K562 (cell line): ENCODE measurements around the gene SND1. TPM values are rescaled to one million over a fixed set of nuclear protein-coding genes. Genes with fewer than 3 reads are reported as not detected.
A peak's percentile ranks its signal among the peaks of the same experiment; 100 is the strongest.

Source experiments
- ETS2 ChIP-seq: IDR thresholded peaks from 2 replicates; pipeline ENCODE4 v1.6.1; 2016; ENCODE audit warnings: borderline replicate concordance, missing genetic modification characterization, mild to moderate bottlenecking, moderate library complexity, missing compliant biosample characterization; ENCODE audit not compliant: poor library complexity, severe bottlenecking
- LCOR ChIP-seq: sonication (generic); formaldehyde crosslinking; IDR thresholded peaks from 2 replicates; pipeline ENCODE4 v1.8.0; 2022; ENCODE audit warnings: mild to moderate bottlenecking, missing genetic modification reagents
- NR2C2 ChIP-seq, 2 experiments: fragments of 200-800 bp in 1 of 2; sonication (Bioruptor generic) in 1 of 2; sonication (generic) in 1 of 2; formaldehyde crosslinking in 1 of 2; IDR thresholded peaks; 2 replicates each; pipeline versions ENCODE4 v1.6.1 to v1.8.0; 2016 to 2022; ENCODE audit warnings: mild to moderate bottlenecking in 1 of 2, missing compliant biosample characterization in 1 of 2, missing genetic modification characterization in 1 of 2, missing genetic modification reagents in 1 of 2
- PCBP2 ChIP-seq: fragments of 200-400 bp; formaldehyde crosslinking; IDR thresholded peaks from 2 replicates; pipeline ENCODE4 v1.6.1; 2018; ENCODE audit warnings: low read length, low read depth, mild to moderate bottlenecking, moderate library complexity; ENCODE audit not compliant: poor library complexity, severe bottlenecking
- POU5F1 ChIP-seq: fragments of 150-350 bp; IDR thresholded peaks from 2 replicates; pipeline ENCODE4 v1.6.1; 2014; ENCODE audit warnings: borderline replicate concordance, low read length, low read depth, mild to moderate bottlenecking; ENCODE audit not compliant: partially characterized antibody
- SMAD4 ChIP-seq: fragments of 250-450 bp; sonication (Bioruptor Pico); conservative IDR thresholded peaks from 2 replicates; pipeline ENCODE4 v1.8.0; 2021; ENCODE audit warnings: inconsistent platforms, mild to moderate bottlenecking, moderate library complexity
- SMARCE1 ChIP-seq: fragments of 450-650 bp; IDR thresholded peaks from 2 replicates; pipeline ENCODE4 v1.7.1; 2016; ENCODE audit warnings: mild to moderate bottlenecking
- TRIM24 ChIP-seq, 2 experiments: fragments of 450-650 bp; IDR thresholded peaks; 2 replicates each; pipeline ENCODE4 v1.6.1; 2016
- TSC22D4 ChIP-seq: fragments of 450-650 bp; IDR thresholded peaks from 2 replicates; pipeline ENCODE4 v1.6.1; 2016; ENCODE audit warnings: missing genetic modification characterization, missing biosample characterization, control low read depth
- ZBTB1 ChIP-seq: sonication (generic); formaldehyde crosslinking; IDR thresholded peaks from 2 replicates; pipeline ENCODE4 v1.8.1; 2023; ENCODE audit warnings: missing genetic modification reagents, low read depth, mild to moderate bottlenecking, borderline replicate concordance
- ZNF316 ChIP-seq: fragments of 450-650 bp; IDR thresholded peaks from 2 replicates; pipeline ENCODE4 v1.6.1; 2016
- ZNF584 ChIP-seq: fragments of 200-800 bp; sonication (Bioruptor generic); IDR thresholded peaks from 2 replicates; pipeline ENCODE4 v1.6.1; 2016; ENCODE audit warnings: low read depth, mild to moderate bottlenecking, missing genetic modification characterization, missing compliant biosample characterization
- polyA plus RNA-seq, 8 experiments: library from polyadenylated mRNA; depleted of rRNA in 4 of 8; stranded (reverse) in 5 of 8; unstranded in 3 of 8; fragments of >200 nt; fragmentation: Nextera tagmentation in 2 of 8; fragmentation: Illumina TruSeq in 1 of 8; extraction: Ambion mirVana in 2 of 8; extraction: Trizol in 1 of 8; gene quantifications; 2 replicates each; pipeline versions ENCODE4 v1.2.1 to v1.2.3, GENCODE V29; 2011 to 2014; ENCODE audit warnings: inconsistent platforms in 1 of 8, missing spikeins in 1 of 8
- total RNA-seq, 7 experiments: library from RNA; depleted of rRNA in 6 of 7; stranded (reverse); fragments of >200 nt in 6 of 7; fragmentation: Illumina TruSeq in 2 of 7; extraction: Trizol in 2 of 7; gene quantifications; 2 replicates each; pipeline versions ENCODE4 v1.2.1 to v1.2.3, GENCODE V29; 2011 to 2021; ENCODE audit warnings: low replicate concordance in 1 of 7
- TF ChIP-seq, protein P1 (sequence below): fragments of 200-600 bp; sonication (generic); IDR thresholded peaks from one replicate; pipeline ENCODE4 v1.6.1; 2012; ENCODE audit warnings: mild to moderate bottlenecking, low read depth, low read length, inconsistent platforms
- TF ChIP-seq, protein P2 (sequence below): fragments of 250-450 bp; sonication (Bioruptor Pico); IDR thresholded peaks from 2 replicates; pipeline ENCODE4 v1.5.0; 2021; ENCODE audit warnings: mild to moderate bottlenecking, moderate library complexity

The SND1 gene
- total and polyA plus RNA-seq, 9 of the 15 experiments (the other 6 are each of a cell fraction or from before 2014, with no cell fraction given): 46.5 to 307 (median 191) TPM

DNA sequence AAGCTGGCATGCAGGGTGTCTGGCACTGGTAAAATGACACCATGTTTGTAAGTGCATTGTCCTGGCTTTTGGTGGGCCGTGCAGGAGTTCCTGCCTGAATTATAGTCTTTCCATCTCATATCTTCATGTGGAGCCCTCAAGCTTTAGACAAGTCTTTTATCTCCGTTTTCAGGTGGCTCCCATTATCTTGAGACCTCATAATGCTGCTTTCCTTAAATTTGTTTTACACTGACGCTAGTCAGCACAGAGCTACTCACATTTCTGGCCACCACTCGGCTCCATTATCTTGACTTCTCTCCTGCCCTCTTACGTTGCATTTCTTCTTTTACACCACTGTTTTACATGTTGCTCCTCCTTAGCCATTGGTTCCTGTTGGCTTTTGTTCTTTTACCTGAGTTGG is 342.0 kb downstream of the SND1 start (continued):
- TF ChIP-seq, protein P1, sequence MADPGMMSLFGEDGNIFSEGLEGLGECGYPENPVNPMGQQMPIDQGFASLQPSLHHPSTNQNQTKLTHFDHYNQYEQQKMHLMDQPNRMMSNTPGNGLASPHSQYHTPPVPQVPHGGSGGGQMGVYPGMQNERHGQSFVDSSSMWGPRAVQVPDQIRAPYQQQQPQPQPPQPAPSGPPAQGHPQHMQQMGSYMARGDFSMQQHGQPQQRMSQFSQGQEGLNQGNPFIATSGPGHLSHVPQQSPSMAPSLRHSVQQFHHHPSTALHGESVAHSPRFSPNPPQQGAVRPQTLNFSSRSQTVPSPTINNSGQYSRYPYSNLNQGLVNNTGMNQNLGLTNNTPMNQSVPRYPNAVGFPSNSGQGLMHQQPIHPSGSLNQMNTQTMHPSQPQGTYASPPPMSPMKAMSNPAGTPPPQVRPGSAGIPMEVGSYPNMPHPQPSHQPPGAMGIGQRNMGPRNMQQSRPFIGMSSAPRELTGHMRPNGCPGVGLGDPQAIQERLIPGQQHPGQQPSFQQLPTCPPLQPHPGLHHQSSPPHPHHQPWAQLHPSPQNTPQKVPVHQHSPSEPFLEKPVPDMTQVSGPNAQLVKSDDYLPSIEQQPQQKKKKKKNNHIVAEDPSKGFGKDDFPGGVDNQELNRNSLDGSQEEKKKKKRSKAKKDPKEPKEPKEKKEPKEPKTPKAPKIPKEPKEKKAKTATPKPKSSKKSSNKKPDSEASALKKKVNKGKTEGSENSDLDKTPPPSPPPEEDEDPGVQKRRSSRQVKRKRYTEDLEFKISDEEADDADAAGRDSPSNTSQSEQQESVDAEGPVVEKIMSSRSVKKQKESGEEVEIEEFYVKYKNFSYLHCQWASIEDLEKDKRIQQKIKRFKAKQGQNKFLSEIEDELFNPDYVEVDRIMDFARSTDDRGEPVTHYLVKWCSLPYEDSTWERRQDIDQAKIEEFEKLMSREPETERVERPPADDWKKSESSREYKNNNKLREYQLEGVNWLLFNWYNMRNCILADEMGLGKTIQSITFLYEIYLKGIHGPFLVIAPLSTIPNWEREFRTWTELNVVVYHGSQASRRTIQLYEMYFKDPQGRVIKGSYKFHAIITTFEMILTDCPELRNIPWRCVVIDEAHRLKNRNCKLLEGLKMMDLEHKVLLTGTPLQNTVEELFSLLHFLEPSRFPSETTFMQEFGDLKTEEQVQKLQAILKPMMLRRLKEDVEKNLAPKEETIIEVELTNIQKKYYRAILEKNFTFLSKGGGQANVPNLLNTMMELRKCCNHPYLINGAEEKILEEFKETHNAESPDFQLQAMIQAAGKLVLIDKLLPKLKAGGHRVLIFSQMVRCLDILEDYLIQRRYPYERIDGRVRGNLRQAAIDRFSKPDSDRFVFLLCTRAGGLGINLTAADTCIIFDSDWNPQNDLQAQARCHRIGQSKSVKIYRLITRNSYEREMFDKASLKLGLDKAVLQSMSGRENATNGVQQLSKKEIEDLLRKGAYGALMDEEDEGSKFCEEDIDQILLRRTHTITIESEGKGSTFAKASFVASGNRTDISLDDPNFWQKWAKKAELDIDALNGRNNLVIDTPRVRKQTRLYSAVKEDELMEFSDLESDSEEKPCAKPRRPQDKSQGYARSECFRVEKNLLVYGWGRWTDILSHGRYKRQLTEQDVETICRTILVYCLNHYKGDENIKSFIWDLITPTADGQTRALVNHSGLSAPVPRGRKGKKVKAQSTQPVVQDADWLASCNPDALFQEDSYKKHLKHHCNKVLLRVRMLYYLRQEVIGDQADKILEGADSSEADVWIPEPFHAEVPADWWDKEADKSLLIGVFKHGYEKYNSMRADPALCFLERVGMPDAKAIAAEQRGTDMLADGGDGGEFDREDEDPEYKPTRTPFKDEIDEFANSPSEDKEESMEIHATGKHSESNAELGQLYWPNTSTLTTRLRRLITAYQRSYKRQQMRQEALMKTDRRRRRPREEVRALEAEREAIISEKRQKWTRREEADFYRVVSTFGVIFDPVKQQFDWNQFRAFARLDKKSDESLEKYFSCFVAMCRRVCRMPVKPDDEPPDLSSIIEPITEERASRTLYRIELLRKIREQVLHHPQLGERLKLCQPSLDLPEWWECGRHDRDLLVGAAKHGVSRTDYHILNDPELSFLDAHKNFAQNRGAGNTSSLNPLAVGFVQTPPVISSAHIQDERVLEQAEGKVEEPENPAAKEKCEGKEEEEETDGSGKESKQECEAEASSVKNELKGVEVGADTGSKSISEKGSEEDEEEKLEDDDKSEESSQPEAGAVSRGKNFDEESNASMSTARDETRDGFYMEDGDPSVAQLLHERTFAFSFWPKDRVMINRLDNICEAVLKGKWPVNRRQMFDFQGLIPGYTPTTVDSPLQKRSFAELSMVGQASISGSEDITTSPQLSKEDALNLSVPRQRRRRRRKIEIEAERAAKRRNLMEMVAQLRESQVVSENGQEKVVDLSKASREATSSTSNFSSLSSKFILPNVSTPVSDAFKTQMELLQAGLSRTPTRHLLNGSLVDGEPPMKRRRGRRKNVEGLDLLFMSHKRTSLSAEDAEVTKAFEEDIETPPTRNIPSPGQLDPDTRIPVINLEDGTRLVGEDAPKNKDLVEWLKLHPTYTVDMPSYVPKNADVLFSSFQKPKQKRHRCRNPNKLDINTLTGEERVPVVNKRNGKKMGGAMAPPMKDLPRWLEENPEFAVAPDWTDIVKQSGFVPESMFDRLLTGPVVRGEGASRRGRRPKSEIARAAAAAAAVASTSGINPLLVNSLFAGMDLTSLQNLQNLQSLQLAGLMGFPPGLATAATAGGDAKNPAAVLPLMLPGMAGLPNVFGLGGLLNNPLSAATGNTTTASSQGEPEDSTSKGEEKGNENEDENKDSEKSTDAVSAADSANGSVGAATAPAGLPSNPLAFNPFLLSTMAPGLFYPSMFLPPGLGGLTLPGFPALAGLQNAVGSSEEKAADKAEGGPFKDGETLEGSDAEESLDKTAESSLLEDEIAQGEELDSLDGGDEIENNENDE: no peak
- TF ChIP-seq ETS2 (tag) (no peak), ZNF584 (CRISPR knock-in tag) (no peak), TRIM24 (IDR thresholded peaks at IDR 0.05) (peak in 1 of 2 experiments; percentile 46; a peak in 1 of 4 replicates), TSC22D4 (tag) (no peak), LCOR (peak; percentile 72; the same call in 1 of the 2 replicates), SMARCE1 (peak; percentile 62; the same call in 1 of the 2 replicates), POU5F1 (no peak), PCBP2 (no peak), NR2C2 (CRISPR knock-in tag; IDR thresholded peaks at IDR 0.05) (no peak), NR2C2 (tag; IDR thresholded peaks at IDR 0.05) (no peak), SMAD4 (CRISPR knock-in tag) (no peak), ZBTB1 (CRISPR knock-in tag) (no peak), ZNF316 (no peak)
- TF ChIP-seq, protein P2, sequence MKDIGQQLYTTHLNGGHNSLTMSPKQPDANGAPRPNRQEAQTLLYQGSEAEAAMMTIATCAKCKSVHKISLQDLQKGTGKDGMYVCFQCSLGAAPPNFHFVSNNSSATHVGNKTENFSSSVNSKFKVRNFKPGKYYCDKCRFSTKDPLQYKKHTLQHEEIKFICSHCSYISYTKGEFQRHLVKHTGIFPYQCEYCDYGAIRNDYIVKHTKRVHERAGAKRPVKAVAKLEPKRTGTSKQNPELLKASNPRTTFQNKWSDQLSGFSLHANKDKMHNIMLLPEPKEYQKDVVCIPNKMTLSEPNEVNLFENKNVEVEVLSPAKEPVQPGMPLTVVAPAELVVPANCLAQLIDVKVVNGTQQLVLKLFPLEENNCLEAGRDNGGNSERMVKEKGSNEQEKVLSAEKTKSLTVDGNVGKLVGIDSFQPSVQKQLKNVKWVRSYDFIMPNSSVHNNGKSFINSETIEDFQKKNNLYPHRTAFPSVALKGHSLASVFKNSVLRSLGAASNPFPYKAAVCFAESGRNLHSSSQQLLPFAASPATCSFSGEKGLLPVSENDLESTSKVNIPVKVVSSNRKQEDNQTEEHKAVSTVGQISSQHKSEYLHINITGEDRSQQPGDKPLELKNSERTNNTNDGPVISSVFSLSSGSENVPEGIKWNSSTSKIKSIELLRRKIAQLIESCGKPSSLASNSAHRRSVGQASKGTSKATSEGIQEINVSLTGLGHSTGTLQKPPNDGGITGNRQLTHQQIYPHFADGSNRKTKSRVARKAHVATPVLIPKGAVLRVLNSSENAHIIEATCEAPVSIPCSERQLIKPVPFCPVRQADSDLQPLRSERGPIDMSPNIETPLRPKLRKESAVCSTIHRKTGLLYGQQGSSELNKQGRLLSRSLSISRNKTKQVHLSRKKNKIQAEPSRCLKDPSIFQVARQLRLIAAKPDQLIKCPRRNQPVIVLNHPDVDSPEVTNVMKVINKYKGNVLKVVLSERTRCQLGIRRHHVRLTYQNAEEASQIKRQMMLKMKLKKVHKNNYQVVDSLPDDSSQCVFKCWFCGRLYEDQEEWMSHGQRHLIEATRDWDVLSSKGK: no peak
